Ovary (tissue), 3 donors: Measurements from ENCODE around the gene YES1.

Experiments used
- POLR2A ChIP-seq: fragments of 450-650 bp; IDR thresholded peaks from one replicate; pipeline ENCODE4 v1.6.1; 2017; ENCODE audit warnings: antibody characterized with exemption, mild to moderate bottlenecking, moderate library complexity
- TF ChIP-seq, protein P1 (sequence below), 3 donors: fragments of 450-650 bp in 2 of 3; fragments of 200-600 bp in 1 of 3; IDR thresholded peaks; one replicate each; pipeline versions ENCODE4 v1.5.1 to v1.8.0; 2016 to 2022; ENCODE audit warnings: antibody characterized with exemption in 3 of 3, mild to moderate bottlenecking in 1 of 3
- donor health status: DM: no; HTN: no; CAD: no.

DNA sequence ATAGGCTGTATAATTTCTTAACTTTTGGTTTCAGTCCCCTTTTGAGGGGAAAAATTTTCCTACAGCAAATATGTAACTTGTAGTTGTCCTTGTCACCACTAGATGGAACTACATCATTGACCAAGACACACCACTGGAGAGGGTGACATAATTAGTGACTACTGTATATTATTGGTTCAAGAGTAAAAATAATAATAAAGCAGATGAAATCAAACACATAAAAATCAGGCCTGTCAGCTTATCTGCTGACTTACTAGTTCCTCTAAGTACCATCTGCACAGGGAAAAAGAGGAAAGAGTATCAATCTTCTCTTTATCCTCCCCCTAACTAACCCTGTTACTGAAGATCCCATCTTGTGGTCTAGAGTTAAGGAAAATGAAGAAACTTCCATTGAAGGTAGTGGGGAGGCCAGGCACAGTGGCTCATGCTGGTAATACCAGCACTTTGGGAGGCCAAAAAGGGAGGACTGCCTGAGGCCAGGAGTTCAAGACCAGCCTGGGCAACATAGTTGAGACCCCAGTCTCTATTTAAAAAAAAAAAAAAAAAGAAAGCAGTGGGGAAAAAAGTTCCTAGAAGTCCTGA is 70.0 kb downstream of the YES1 start:
- no peak for TF ChIP-seq POLR2A
- TF ChIP-seq, protein P1, sequence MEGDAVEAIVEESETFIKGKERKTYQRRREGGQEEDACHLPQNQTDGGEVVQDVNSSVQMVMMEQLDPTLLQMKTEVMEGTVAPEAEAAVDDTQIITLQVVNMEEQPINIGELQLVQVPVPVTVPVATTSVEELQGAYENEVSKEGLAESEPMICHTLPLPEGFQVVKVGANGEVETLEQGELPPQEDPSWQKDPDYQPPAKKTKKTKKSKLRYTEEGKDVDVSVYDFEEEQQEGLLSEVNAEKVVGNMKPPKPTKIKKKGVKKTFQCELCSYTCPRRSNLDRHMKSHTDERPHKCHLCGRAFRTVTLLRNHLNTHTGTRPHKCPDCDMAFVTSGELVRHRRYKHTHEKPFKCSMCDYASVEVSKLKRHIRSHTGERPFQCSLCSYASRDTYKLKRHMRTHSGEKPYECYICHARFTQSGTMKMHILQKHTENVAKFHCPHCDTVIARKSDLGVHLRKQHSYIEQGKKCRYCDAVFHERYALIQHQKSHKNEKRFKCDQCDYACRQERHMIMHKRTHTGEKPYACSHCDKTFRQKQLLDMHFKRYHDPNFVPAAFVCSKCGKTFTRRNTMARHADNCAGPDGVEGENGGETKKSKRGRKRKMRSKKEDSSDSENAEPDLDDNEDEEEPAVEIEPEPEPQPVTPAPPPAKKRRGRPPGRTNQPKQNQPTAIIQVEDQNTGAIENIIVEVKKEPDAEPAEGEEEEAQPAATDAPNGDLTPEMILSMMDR (IDR thresholded peaks at IDR 0.05), result peak; percentile 34 to 70 (median 51)
